ENCODE data around the gene IL27RA.
A peak's percentile ranks its signal among the peaks of the same experiment; 100 is the strongest.

Gene IL27RA

DNA sequence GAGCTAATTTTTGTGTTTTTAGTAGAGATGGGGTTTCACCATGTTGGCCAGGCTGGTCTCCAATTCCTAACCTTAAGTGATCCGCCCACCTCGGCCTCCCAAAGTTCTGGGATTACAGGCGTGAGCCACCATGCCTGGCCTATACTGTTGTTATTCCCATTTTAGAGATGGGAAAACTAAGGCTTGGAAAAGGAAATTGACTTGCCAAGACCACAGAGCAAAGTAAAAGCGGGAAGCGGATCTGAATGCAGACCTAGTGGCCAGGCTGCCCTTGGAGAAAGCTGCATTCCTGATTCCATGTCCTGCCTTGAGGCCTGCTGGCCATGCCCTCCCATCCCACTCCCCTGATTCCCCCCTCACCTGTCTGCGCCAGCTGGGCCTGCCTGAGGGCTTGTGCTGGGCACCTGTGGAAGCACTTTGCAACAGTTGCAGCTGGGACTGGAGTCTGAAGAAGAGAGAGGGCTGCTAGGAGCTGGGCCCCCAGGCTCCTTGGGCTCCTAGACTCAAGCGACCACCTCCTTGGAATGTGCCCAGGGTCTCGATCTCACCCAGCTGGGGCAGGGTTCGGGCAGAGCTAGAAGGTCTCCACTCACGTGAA is 24.6 kb downstream of the IL27RA start:
- DNase-seq (ENCODE audit: low read depth): no peak
- no peak overlapping the region for H3K4me3 ChIP-seq (ENCODE audit: low read depth, low read length)
- TF ChIP-seq, protein P1, sequence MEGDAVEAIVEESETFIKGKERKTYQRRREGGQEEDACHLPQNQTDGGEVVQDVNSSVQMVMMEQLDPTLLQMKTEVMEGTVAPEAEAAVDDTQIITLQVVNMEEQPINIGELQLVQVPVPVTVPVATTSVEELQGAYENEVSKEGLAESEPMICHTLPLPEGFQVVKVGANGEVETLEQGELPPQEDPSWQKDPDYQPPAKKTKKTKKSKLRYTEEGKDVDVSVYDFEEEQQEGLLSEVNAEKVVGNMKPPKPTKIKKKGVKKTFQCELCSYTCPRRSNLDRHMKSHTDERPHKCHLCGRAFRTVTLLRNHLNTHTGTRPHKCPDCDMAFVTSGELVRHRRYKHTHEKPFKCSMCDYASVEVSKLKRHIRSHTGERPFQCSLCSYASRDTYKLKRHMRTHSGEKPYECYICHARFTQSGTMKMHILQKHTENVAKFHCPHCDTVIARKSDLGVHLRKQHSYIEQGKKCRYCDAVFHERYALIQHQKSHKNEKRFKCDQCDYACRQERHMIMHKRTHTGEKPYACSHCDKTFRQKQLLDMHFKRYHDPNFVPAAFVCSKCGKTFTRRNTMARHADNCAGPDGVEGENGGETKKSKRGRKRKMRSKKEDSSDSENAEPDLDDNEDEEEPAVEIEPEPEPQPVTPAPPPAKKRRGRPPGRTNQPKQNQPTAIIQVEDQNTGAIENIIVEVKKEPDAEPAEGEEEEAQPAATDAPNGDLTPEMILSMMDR (IDR thresholded peaks at IDR 0.05; ENCODE audit: control insufficient read depth, extremely low read depth, insufficient read depth): no peak

DNA sequence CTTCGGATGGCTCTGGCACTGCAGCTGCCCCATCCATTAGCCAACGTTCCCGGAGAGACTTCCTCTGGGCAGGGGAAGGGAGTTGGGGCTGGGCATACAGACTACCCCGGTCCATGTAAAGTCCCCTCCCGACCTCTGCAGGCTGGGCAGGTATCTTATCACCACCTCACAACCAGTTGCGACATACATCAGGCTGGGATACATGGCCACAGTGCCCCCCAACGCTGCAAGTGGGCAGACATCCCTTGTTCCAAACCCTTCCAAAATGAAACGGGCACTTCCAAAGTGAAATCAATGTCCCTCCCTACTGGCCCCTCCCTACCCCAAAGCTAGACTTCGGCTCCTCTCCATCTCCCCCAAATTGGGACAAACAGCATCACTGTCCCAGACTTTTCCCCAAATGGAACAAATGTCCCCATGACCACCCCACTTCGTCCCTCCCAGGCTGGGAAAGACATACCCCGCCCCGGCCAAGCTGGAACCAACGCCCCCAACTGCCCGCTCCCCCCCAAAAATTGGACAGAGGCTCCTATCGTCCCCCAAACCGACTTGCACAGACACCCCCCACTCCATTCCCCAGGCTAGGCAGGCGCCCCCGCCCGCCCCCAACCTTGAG is 25.3 kb downstream of the IL27RA start:
- TF ChIP-seq, protein P1 (IDR thresholded peaks at IDR 0.05; ENCODE audit: control insufficient read depth, extremely low read depth, insufficient read depth): no peak
- no peak for DNase-seq (ENCODE audit: low read depth)
- no peak overlapping the region for H3K4me3 ChIP-seq (ENCODE audit: low read depth, low read length)

GRCh38 chr19:14058182-14059092 is 26.9 kb downstream of the IL27RA start:
- no peak overlapping the region for H3K4me3 ChIP-seq (ENCODE audit: low read depth, low read length)
- TF ChIP-seq, protein P1 (IDR thresholded peaks at IDR 0.05; ENCODE audit: control insufficient read depth, extremely low read depth, insufficient read depth): no peak
- DNase-seq (ENCODE audit: low read depth): no peak

- DNase-seq (ENCODE audit: low read depth): no peak
- H3K4me3 ChIP-seq (ENCODE audit: low read depth, low read length): no peak overlapping the region
- TF ChIP-seq, protein P1 (IDR thresholded peaks at IDR 0.05; ENCODE audit: control insufficient read depth, extremely low read depth, insufficient read depth): peak; percentile 58
Measured at GRCh38 chr19:14059093-14059480, 27.5 kb downstream of the IL27RA start.

- H3K4me3 ChIP-seq (ENCODE audit: low read depth, low read length): no peak overlapping the region
- TF ChIP-seq, protein P1 (IDR thresholded peaks at IDR 0.05; ENCODE audit: control insufficient read depth, extremely low read depth, insufficient read depth): no peak
- no peak for DNase-seq (ENCODE audit: low read depth)
Measured at GRCh38 chr19:14059652-14060155, 28.1 kb downstream of the IL27RA start.

DNA sequence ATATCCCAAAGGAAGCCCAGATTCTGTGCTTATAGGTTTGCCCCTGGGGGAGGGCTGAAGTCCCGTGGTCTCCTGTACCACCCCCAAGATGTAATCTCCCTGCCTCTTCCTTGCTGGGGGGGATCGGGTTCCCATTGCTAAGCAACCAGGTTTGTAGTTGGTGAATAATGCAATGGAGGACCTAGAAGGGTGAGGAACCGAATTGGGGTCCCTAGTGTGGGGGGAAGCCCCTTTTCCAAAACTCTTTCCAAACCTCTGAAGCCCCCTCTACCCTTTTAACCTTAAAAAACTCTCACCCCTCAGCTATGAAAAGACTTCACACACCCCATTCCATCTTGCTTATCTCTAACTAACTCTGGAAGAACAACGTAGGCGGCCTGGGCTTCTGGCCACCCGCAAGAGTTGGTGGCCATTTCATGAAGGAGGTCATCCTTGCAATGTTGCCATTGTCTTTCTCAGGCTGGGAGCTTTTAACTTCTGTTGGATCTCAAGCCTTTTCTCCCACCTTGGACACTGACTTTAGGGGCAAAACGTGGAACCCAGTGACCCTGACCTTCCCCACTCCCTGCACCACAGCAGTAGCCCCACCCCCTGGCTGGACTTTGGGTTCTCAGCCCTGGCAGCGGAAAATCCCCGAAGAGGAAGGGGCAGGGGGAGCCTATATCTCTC is 29.7 kb downstream of the IL27RA start:
- TF ChIP-seq, protein P1 (IDR thresholded peaks at IDR 0.05; ENCODE audit: control insufficient read depth, extremely low read depth, insufficient read depth): no peak
- no peak for DNase-seq (ENCODE audit: low read depth)
- H3K4me3 ChIP-seq (ENCODE audit: low read depth, low read length): no peak overlapping the region
